ENCODE measurements around the gene SVOPL.

GRCh38 chr7:138565071-138565450 is 136.1 kb downstream of the SVOPL start:
- TF ChIP-seq CTCF (IDR thresholded peaks at IDR 0.05), result no peak
- no peak for TF ChIP-seq EZH2 (IDR thresholded peaks at IDR 0.05; ENCODE audit: borderline replicate concordance, insufficient read depth, low read depth, low read length, poor library complexity, severe bottlenecking)
